ENCODE results near the gene CAVIN4. TPM values are rescaled to one million over a fixed set of nuclear protein-coding genes. Genes with fewer than 3 reads are reported as not detected.

CAVIN4 gene
- total RNA-seq, 2 donors from 2014 or later, result 0.18 to 0.22 TPM

Other genes starting within 250 kb of the CAVIN4 start
- 1 to 10 TPM; 9.4 TPM for gene TEX10, start 225.1 kb upstream of the CAVIN4 start, total RNA-seq
- gene MSANTD3, start 150.9 kb upstream of the CAVIN4 start, total RNA-seq, result 1 to 10 TPM; 9.2 to 9.8 TPM
- under 1 TPM in 1 of 2 donors, not detected in 1; 0.50 TPM for gene TMEFF1, start 104.9 kb upstream of the CAVIN4 start, total RNA-seq